NOMO-1 treated with DMSO at 0.1 percent for 48 hours (cell line): ENCODE measurements around the gene PPARD.
A peak's percentile ranks its signal among the peaks of the same experiment; 100 is the strongest.
"Not testable (repeated sequence)": the region's sequence is repeated elsewhere in the genome, so short reads cannot be mapped to it uniquely, and the experiment has no call there.

Source experiments
- DNase-seq: peaks from one replicate; lab custom pipeline; 2025; ENCODE audit not compliant: unreplicated experiment; lab: John Stamatoyannopoulos, UW

Gene PPARD

DNA sequence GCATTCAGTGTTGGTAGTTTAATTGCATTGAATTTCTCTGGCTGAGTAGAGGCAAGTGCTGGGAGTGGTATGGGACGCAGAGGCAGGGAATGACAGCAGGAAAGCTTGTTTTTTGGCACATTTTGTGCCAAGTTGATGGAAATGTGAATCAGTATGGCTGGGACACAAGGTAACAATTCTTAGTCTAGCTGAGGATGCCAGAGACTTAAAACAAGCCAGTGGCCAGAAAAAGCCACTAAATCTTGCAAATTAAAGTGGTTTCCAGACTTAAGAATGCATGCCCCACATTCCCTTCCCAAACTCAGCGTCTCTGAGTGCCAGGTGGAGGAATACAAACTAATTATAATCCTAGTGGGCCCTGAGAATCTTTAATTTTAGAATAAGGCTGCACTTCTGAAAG lies 35.9 kb downstream of the PPARD start:
- DNase-seq = no peak

DNA sequence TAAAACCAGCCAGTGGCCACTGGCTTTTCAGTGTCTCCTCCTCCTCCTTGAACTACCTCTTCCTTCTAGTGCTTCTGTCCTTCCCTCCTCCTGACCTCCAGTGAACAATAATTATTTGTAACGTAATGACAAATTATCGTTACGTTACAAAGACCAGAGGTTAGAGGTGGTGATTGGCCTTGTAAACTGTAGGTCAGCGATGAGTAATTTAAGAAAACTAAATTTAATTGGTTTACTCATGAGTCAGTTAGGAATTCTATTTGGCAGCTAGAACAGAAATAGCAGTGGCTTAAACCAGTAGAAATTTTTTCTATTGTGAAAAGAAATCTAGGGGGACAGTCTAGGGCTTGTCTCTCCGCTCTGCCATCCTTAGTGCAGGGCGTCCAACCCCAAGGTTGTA lies 38.8 kb downstream of the PPARD start:
- no peak for DNase-seq

DNA sequence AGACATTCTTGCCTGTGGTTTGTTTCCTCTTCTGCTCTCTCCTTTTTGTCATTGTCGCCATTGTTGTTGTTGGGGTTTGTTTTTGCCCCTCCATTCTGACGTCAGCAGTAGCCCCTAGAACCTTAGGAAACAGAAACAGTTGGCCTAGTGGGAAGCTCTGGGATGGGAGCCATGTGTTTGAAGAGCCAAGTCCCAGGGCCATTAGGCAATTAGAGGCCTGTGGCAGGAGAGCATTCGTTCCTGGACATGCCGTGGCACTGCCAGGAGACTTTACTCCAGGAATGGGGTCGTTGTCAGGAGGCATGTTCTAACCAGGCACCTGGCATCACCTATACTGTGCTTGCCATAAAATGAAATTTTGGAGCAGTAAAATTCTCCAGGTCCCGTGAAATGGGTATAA lies 39.7 kb downstream of the PPARD start:
- no peak for DNase-seq

DNA sequence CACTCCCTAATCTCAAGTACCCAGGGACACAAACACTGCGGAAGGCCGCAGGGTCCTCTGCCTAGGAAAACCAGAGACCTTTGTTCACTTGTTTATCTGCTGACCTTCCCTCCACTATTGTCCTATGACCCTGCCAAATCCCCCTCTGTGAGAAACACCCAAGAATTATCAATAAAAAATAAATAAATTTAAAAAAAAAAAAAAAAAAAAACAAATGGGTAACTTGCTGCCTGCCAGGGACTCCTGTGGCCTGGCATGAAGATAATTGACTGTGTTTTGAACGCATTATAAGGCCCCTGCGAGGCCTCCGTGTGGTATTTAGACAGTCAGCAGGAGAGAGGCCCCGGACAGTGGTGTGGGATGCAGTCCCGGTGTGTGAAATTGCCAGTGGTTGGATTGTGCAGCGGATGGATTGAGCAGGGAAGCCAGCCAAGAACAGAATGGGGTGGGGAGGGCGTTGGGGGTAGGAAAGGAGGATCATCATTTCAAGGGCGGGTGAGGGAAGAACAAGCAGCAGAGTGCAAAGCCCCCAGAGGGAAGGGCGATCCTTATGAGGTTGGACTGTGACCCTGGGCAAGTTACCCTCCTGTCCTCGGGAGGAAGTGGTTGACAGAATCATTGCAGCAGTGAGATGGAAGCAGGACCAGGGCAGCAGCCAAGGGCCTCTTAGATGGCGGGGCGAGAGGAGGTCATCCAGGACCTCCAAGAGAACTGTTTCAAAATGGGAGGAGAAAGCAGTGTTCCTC lies 43.3 kb downstream of the PPARD start:
- DNase-seq = peak; percentile 4

DNA sequence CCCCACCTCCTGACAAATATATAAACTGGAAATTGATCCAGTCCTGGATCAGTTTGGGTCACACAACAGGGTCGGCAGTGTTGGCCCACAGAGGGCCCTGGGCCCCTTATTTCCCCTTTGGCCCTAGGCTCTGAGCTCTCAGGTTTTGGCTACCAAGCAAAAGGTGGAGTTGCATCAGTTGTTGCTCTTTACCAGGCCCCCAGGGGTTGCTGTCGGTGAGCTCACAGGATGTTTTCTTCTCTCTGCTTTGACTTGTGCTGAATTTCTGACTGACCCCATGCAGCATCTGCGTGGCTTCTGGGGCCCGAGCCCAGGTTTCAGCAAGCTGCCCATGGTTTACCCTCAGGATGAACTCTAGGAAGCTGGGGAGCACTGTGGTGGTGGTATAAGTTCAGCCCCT lies 44.6 kb downstream of the PPARD start:
- no peak for DNase-seq

DNA sequence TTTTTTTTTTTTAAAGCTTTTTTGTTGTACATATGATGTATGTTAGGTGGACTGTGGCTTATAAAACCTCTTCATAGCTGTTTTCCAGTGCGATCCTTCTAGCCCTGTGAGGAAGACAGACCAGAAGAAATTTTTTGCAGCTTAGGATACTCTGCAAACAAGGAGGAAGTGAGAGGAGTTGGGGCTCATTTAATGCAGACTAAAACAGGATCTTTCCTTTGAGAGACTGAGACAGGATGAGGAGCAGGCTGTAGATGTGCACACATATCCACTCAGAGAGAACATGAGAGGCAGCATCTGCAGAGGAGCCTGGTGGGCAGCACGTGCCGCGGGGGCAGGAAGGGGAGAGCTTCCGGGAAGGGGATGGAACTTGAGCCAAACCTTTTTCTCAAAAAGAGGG lies 45.7 kb downstream of the PPARD start:
- peak; percentile 63 for DNase-seq

DNA sequence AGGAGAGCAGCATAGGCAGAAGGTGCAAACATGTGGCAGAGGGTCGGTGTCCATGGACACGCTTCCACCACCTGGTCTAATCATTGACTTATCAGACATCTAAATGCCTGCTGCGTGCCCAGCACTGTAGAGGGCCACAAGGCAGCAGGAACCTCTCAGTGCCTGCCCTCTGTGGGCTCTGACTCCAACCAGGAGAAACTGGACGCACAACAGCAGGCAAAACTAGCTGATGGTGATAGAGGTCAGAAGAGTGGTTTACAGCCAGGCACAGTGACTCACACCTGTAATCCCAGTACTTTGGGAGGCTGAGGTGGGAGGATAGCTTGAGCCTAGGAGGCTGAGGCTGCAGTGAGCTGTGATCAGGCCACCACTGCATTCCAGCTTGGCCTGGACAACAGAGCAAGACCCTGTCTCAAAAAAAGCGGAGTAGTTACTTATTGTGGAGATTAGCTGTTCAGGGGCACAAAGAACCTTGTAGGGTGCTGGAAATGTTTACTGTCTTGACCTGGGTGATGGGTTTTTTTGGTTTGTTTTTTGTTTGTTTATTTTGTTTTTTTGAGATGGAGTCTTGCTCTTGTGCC lies 46.5 kb downstream of the PPARD start:
- DNase-seq = no peak

DNA sequence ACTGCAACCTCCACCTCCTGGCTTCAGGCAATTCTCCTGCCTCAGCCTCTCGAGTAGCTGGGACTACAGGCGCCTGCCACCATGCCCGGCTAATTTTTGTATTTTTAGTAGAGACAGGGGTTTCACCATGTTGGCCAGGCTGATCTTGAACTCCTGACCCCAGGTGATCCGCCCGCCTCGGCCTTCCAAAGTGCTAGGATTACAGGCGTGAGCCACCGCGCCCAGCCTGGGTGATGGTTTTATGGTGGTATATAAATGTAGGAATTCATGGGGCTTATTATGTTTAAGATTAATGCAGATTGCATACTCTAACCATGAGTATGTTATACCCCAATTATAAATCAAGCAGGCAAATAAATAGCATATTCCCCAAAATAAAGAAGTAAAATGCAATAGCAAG lies 47.0 kb downstream of the PPARD start:
- DNase-seq = not testable (repeated sequence)

DNA sequence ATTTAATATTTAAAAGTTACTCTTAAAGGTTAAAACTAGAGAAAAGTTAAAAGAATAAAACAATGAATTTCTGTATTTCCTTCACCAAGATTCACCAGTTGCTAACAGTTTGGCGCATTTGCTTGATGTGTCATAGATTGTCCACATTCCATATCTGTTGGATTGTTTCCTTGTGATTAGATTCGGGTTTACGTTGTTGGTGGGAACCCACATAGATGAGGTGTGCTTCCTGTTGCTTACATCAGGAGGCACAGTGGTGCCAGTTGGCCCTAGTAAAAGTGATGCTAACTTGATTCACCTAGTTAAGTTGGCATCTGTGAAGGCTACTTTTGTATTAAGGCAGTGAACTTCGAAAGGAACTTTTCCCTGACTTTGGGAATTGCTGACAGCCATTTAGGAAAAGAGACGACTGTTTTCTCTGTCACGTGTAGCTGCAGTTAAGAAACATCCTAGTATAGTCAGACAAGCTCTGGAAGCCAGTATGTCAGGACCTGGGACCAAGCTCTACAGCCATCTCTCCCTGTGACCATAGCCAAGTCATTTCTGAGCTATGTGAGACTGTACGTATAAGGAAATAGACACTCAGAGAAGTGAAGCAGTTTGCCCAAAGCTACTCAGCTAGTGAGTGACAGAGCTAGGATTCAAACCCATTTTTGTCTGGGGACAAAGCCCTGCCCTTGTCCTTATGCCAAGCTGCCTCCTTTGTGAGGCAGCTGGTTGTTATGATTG lies 49.0 kb downstream of the PPARD start:
- no peak for DNase-seq

DNA sequence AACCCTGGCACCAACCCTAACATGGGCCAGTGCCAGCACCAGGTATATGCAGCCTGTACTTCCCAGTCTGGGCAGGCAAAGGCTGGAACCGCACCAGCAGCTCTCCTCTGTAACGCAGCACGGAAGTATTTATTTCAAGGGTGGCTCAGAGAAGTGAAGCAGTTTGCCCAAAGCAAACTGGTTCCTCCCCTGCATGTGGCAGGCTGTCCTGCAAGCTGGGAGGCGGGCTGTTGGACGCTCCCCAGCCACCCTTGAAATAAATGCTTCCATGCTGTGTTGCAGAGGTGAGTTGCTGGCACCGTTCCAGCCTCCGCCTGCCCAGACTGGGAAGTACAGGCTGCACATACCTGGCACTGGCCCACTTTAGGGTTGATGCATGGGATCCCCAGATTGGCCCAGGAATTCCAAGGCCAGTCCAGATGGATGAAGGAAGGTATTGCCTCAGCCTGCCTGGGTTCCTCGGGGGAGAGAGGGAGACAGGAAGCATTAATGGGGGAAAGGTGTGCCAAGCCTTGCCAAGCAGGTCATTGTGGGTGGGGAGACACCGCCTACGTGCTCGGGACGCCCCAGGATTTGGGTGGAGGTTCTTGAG lies 49.8 kb downstream of the PPARD start:
- no peak for DNase-seq

DNA sequence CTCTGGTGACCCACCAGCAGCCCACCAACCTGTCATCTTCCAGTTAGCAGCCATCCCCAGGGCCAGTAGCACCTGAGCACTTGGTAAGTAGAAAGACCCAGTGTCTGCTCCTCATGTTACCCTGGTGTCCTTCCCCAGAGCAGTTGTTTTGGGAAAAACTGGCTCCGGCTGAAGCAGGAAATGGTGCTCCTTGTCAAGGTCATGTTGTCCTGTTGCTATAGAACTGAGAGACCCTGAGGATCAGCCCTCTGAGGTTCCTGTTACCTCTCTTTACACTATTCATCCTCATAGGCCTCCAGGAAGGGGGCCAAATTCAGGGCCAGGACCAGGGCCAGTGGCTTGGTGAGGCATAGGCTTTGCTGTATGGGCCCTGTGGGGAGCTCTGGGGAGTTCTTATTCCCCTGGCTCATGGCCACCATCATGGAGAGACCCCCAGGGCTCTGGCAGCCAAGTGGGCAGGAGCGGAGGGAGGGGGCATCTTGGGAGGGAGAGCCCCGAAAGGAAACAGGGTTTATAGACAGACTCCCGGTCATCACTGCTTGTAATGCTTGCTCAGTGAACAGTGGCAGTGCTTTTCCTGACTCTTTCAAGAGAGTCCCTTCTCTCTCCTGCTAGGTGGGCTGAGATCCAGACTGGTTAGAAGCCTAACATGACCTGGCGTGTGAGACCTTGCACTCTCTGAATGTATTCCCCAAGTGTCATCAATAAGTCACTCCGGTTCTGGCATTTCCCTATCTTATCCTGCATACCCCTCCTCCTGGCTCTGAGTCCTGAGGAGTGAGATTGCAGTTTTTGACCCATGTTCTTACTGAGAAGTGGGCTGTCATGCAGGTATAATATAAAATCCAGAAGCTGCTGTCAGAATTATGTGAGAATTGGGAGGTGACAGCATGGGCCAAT lies 50.7 kb downstream of the PPARD start:
- no peak for DNase-seq

DNA sequence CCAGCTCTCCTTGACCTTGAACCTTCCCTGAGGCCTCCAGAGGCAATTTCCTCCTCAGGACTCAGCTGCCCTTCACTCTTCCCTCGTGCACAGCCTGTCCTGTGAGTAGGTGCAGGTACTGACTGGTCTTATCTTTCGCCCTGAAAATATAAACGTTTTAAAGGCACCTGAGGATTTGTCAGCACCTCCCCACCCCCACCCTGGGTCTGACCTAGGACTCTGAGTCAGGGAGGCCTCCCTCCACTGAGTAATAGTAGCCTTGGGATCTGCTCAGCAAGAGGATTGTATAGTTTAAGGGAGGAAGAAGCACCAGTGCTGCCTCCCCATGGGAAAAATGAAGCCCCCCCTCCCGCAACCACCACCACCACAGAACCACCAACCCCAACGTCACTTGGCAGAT lies 54.6 kb downstream of the PPARD start:
- DNase-seq = no peak

DNA sequence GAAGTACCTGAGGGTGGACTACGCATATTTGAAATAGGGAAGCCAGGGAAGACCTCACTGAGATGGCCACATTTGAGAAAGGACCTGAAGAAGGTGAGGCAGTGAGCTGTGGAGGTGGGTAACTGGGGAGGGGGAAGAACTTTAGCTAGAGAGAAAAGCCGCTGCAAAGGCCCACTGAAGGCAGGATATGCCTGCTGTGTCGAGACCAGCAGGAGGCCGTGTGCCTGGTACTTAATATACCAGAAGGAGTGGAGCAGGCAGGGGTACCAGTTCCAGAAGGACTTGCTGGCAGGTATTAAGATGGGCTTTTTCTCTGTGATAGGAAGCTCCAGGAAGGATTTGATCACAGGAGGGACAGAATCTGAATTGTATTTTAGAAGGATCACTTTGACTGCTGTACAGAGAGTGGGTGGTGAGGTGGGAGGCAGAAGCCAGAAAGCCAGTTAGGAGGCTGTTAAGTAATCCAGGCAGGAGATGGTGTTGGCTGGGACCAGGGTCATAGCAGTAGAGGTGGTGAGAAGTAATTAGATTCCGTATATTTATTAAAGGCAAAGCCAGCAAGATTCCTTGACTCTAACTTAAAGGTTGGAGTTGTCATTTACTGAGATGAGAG lies 55.6 kb downstream of the PPARD start:
- no peak for DNase-seq

DNA sequence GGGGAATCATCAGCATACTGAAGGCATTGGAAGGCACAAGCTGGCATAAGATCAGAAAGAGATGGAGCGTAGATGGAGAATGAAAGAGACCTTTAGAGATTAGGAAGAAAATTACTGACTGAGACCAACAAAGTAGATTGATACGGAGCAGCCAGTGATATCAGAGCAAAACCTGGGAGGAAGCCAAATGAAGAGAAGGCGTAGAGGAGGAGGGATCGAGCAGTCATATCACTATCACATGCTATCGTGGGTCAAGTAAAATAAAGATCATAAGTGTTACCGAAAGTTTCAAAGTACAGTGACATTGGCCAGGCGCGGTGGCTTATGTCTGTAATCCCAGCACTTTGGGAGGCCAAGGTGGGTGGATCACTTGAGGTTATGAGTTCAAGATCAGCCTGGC lies 56.2 kb downstream of the PPARD start:
- DNase-seq = no peak

DNA sequence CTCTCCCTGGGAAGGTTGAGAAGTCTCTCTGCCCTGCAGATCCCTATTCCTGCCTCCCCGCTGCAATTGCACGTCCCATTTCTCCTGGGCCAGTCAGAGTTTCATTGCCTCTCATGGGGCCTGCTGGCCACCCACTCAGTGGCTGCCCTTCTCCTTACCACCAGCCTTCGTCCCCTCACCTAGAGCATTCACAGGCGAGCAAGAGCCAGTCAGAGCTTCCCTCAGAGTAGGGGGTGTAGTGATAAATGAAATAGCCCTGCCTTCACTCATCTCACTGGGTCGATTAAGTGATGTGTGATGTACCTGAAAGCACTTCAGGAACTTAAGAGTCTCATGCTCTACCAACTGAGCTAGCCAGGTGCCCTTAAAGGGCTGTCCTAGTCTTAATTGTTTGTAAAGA lies 57.8 kb downstream of the PPARD start:
- no peak for DNase-seq

DNA sequence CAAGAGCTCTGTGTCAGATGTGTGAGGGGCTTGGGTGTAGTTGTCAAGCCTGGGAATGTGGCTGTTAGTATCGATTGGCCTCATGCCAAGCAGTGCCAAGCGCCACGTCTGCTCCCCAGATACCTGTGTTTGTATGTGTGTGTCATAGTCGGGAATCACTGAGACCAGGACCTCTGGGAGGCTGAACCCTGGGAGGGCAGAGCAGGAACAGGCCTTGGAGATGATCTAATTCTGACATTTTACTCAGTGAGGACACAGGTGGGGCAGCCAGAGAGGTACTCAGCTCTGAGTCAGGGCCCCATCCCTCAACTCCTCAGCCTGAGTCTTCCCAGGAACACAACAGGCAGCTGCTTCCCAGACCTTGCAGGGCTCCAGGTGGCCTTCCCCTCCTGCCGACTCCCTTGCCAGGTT lies 58.5 kb downstream of the PPARD start:
- DNase-seq = no peak

DNA sequence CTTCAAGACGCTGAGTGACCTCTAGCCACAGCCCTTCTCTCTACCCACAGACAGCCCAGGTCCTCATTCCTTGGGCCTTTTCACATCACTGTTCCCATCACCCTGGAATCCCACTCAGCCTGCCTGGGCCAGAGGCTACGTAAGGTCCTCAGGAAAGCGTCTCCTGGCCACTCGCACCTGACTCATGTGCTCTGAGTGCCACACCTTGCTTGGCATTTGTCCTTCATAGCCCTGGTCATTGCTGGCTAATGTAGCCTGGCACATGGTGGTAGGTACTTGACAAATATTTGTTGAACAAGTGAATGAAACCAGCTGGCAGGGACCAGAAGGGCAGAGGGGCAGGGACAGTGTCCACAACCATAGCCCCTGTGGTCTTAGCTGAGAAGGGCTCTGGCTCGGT lies 59.2 kb downstream of the PPARD start:
- no peak for DNase-seq

DNA sequence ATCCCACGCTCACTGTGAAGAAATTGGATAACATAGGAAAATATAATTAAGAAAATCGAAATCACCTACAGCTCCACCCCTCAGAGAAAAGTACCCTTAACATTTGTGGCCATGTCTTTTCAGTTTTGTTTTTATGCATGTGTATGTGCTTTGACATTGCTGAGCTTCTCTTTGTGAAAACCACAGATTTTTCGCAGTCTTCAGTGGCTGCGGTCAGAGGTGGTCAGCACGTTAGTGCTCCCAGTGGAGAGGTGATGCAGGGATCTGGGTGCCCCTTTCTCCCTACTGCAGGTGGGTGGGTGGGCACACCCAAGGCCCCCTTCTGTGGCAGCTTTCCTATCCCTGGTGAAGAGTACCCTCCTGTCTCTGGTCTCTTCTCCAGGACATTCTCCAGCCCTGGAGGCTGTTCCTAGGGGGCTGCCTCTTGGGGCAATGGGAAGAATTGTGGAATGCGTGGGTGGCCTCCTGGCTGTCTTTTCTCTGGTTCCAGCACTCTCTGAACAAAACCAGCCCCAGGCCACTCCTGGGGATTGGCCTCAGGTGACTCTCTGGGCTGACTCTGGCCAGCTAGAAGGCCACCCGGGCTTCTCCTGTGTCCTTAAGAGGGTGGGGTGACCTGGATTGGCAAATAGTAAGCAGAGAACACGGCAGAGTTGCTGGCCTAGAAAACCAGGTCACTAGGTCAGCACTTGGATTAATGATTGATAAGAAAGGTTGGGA lies 59.9 kb downstream of the PPARD start:
- DNase-seq = no peak

DNA sequence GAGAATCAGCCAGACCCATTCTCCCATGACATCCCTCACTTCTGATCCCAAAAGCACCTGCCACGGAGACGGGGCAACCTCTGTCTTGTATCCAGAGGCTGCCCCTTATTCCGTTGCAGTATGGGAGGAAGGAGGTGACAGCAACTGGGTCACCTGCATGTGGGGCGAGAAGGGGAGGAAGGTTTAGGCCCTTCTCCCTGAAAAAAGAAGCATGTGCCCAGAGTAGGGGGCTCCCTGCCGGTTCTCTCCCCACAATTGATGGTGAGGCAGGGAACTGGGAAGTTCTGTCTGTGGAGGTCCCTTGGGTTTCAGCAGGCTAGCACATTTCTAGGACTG lies 60.5 kb downstream of the PPARD start:
- no peak for DNase-seq
